Measurements from ENCODE around the gene SRGAP3. TPM values are rescaled to one million over a fixed set of nuclear protein-coding genes. Genes with fewer than 3 reads are reported as not detected.

The SRGAP3 gene
- total RNA-seq, 1 experiment from 2014 or later: 1.3 TPM

GRCh38 chr3:9135930-9136525, 113.4 kb downstream of the SRGAP3 start:
- Histone ChIP-seq H3K9me2 (replicated peaks; ENCODE audit: insufficient read depth, low read length) (no peaks in the 10 kb centered on the region), H2AFZ (ENCODE audit: low read length) (no peak overlapping the region)

GRCh38 chr3:9135526-9135925, 113.9 kb downstream of the SRGAP3 start:
- H3K4me1 ChIP-seq (ENCODE audit: low read length): no peaks in the 10 kb centered on the region
- no peaks in the 10 kb centered on the region for H3K36me3 ChIP-seq (ENCODE audit: insufficient read depth, low read length)
- no peak overlapping the region for H2AFZ ChIP-seq (ENCODE audit: low read length)
- H3K4me2 ChIP-seq (ENCODE audit: low read depth, low read length, poor library complexity, severe bottlenecking): no peak overlapping the region
- no peaks in the 10 kb centered on the region for H3K79me2 ChIP-seq (ENCODE audit: low read length)
- H4K20me1 ChIP-seq (ENCODE audit: insufficient read depth, low read depth, low read length): no peaks in the 10 kb centered on the region
- no peak overlapping the region for H3K4me3 ChIP-seq (ENCODE audit: low read length)
- DNase-seq: no peak
- no peak overlapping the region for H3K9ac ChIP-seq (ENCODE audit: low read length)
- no peaks in the 10 kb centered on the region for H3K9me3 ChIP-seq (ENCODE audit: low read length)
- no peaks in the 10 kb centered on the region for H3K9me2 ChIP-seq (replicated peaks; ENCODE audit: insufficient read depth, low read length)
- no peak overlapping the region for H3K27ac ChIP-seq (ENCODE audit: low read length)
- 0 out of 2 replicates have a peak, but pooled peaks cover 2% of the 10 kb centered on the region for H3K27me3 ChIP-seq (ENCODE audit: low read length)

More at GRCh38 chr3:9135930-9136525, 113.4 kb downstream of the SRGAP3 start:
- H3K27me3 ChIP-seq (ENCODE audit: low read length): 0 out of 2 replicates have a peak, but pooled peaks cover 2% of the 10 kb centered on the region
- H4K20me1 ChIP-seq (ENCODE audit: insufficient read depth, low read depth, low read length): no peaks in the 10 kb centered on the region
- H3K27ac ChIP-seq (ENCODE audit: low read length): no peak overlapping the region
- no peak overlapping the region for H3K4me3 ChIP-seq (ENCODE audit: low read length)
- no peaks in the 10 kb centered on the region for H3K36me3 ChIP-seq (ENCODE audit: insufficient read depth, low read length)
- H3K79me2 ChIP-seq (ENCODE audit: low read length): no peaks in the 10 kb centered on the region
- H3K9me3 ChIP-seq (ENCODE audit: low read length): no peaks in the 10 kb centered on the region
- no peak for DNase-seq
- no peak overlapping the region for H3K9ac ChIP-seq (ENCODE audit: low read length)
- no peaks in the 10 kb centered on the region for H3K4me1 ChIP-seq (ENCODE audit: low read length)
- H3K4me2 ChIP-seq (ENCODE audit: low read depth, low read length, poor library complexity, severe bottlenecking): no peak overlapping the region

- Histone ChIP-seq H2AFZ (ENCODE audit: low read length) (no peak overlapping the region), H3K4me2 (ENCODE audit: low read depth, low read length, poor library complexity, severe bottlenecking) (no peak overlapping the region), H3K9me3 (ENCODE audit: low read length) (no peaks in the 10 kb centered on the region), H3K4me3 (ENCODE audit: low read length) (no peak overlapping the region), H3K79me2 (ENCODE audit: low read length) (no peaks in the 10 kb centered on the region), H3K36me3 (ENCODE audit: insufficient read depth, low read length) (no peaks in the 10 kb centered on the region), H4K20me1 (ENCODE audit: insufficient read depth, low read depth, low read length) (no peaks in the 10 kb centered on the region), H3K27ac (ENCODE audit: low read length) (no peak overlapping the region), H3K9ac (ENCODE audit: low read length) (no peak overlapping the region), H3K4me1 (ENCODE audit: low read length) (no peaks in the 10 kb centered on the region), H3K9me2 (replicated peaks; ENCODE audit: insufficient read depth, low read length) (no peaks in the 10 kb centered on the region), H3K27me3 (ENCODE audit: low read length) (no peaks in the 10 kb centered on the region)
- DNase-seq: no peak
These were observed 115.8 kb downstream of the SRGAP3 start for GRCh38 chr3:9133656-9134055.

- no peak overlapping the region for H3K4me3 ChIP-seq (ENCODE audit: low read length)
- H3K79me2 ChIP-seq (ENCODE audit: low read length): no peaks in the 10 kb centered on the region
- H3K4me2 ChIP-seq (ENCODE audit: low read depth, low read length, poor library complexity, severe bottlenecking): no peak overlapping the region
- no peak overlapping the region for H3K9ac ChIP-seq (ENCODE audit: low read length)
- DNase-seq: no peak
- no peaks in the 10 kb centered on the region for H3K9me3 ChIP-seq (ENCODE audit: low read length)
- no peaks in the 10 kb centered on the region for H4K20me1 ChIP-seq (ENCODE audit: insufficient read depth, low read depth, low read length)
- no peak overlapping the region for H3K27ac ChIP-seq (ENCODE audit: low read length)
- no peaks in the 10 kb centered on the region for H3K27me3 ChIP-seq (ENCODE audit: low read length)
- H2AFZ ChIP-seq (ENCODE audit: low read length): no peak overlapping the region
- H3K9me2 ChIP-seq (replicated peaks; ENCODE audit: insufficient read depth, low read length): no peaks in the 10 kb centered on the region
- no peaks in the 10 kb centered on the region for H3K36me3 ChIP-seq (ENCODE audit: insufficient read depth, low read length)
- H3K4me1 ChIP-seq (ENCODE audit: low read length): no peaks in the 10 kb centered on the region
These were observed 118.8 kb downstream of the SRGAP3 start for GRCh38 chr3:9130345-9131305.

- Histone ChIP-seq H3K27me3 (ENCODE audit: low read length) (no peaks in the 10 kb centered on the region), H3K9me2 (replicated peaks; ENCODE audit: insufficient read depth, low read length) (no peaks in the 10 kb centered on the region), H3K4me1 (ENCODE audit: low read length) (no peaks in the 10 kb centered on the region), H3K9me3 (ENCODE audit: low read length) (no peaks in the 10 kb centered on the region), H3K36me3 (ENCODE audit: insufficient read depth, low read length) (no peaks in the 10 kb centered on the region), H3K4me2 (ENCODE audit: low read depth, low read length, poor library complexity, severe bottlenecking) (no peak overlapping the region), H3K79me2 (ENCODE audit: low read length) (no peaks in the 10 kb centered on the region), H4K20me1 (ENCODE audit: insufficient read depth, low read depth, low read length) (no peaks in the 10 kb centered on the region), H3K9ac (ENCODE audit: low read length) (no peak overlapping the region), H3K4me3 (ENCODE audit: low read length) (no peak overlapping the region), H2AFZ (ENCODE audit: low read length) (no peak overlapping the region), H3K27ac (ENCODE audit: low read length) (no peak overlapping the region)
- no peak for DNase-seq
These were observed 120.1 kb downstream of the SRGAP3 start for GRCh38 chr3:9129365-9129764.

- H3K27me3 ChIP-seq (ENCODE audit: low read length): no peaks in the 10 kb centered on the region
- no peaks in the 10 kb centered on the region for H3K36me3 ChIP-seq (ENCODE audit: insufficient read depth, low read length)
- no peak overlapping the region for H3K4me2 ChIP-seq (ENCODE audit: low read depth, low read length, poor library complexity, severe bottlenecking)
- no peaks in the 10 kb centered on the region for H3K79me2 ChIP-seq (ENCODE audit: low read length)
- no peak overlapping the region for H2AFZ ChIP-seq (ENCODE audit: low read length)
- no peak overlapping the region for H3K4me3 ChIP-seq (ENCODE audit: low read length)
- H3K4me1 ChIP-seq (ENCODE audit: low read length): no peaks in the 10 kb centered on the region
- no peaks in the 10 kb centered on the region for H4K20me1 ChIP-seq (ENCODE audit: insufficient read depth, low read depth, low read length)
- no peak for DNase-seq
- no peaks in the 10 kb centered on the region for H3K9me3 ChIP-seq (ENCODE audit: low read length)
- no peak overlapping the region for H3K9ac ChIP-seq (ENCODE audit: low read length)
- no peak overlapping the region for H3K27ac ChIP-seq (ENCODE audit: low read length)
- no peaks in the 10 kb centered on the region for H3K9me2 ChIP-seq (replicated peaks; ENCODE audit: insufficient read depth, low read length)
These were observed 124.0 kb downstream of the SRGAP3 start for GRCh38 chr3:9125278-9125951.

- no peaks in the 10 kb centered on the region for H3K27me3 ChIP-seq (ENCODE audit: low read length)
- H3K4me2 ChIP-seq (ENCODE audit: low read depth, low read length, poor library complexity, severe bottlenecking): no peak overlapping the region
- no peak for DNase-seq
- no peaks in the 10 kb centered on the region for H3K9me3 ChIP-seq (ENCODE audit: low read length)
- H4K20me1 ChIP-seq (ENCODE audit: insufficient read depth, low read depth, low read length): no peaks in the 10 kb centered on the region
- no peaks in the 10 kb centered on the region for H3K36me3 ChIP-seq (ENCODE audit: insufficient read depth, low read length)
- no peak overlapping the region for H3K27ac ChIP-seq (ENCODE audit: low read length)
- no peak overlapping the region for H2AFZ ChIP-seq (ENCODE audit: low read length)
- H3K4me1 ChIP-seq (ENCODE audit: low read length): no peaks in the 10 kb centered on the region
- no peaks in the 10 kb centered on the region for H3K9me2 ChIP-seq (replicated peaks; ENCODE audit: insufficient read depth, low read length)
- H3K4me3 ChIP-seq (ENCODE audit: low read length): no peak overlapping the region
- no peaks in the 10 kb centered on the region for H3K79me2 ChIP-seq (ENCODE audit: low read length)
- H3K9ac ChIP-seq (ENCODE audit: low read length): no peak overlapping the region
These were observed 124.7 kb downstream of the SRGAP3 start for GRCh38 chr3:9124730-9125129.

- Histone ChIP-seq H3K36me3 (ENCODE audit: insufficient read depth, low read length) (no peaks in the 10 kb centered on the region), H3K79me2 (ENCODE audit: low read length) (no peaks in the 10 kb centered on the region), H3K27ac (ENCODE audit: low read length) (no peak overlapping the region), H3K9me3 (ENCODE audit: low read length) (no peaks in the 10 kb centered on the region), H3K4me2 (ENCODE audit: low read depth, low read length, poor library complexity, severe bottlenecking) (no peak overlapping the region), H3K4me3 (ENCODE audit: low read length) (no peak overlapping the region), H2AFZ (ENCODE audit: low read length) (no peak overlapping the region), H3K9me2 (replicated peaks; ENCODE audit: insufficient read depth, low read length) (no peaks in the 10 kb centered on the region), H3K9ac (ENCODE audit: low read length) (no peak overlapping the region), H3K27me3 (ENCODE audit: low read length) (no peaks in the 10 kb centered on the region), H3K4me1 (ENCODE audit: low read length) (no peaks in the 10 kb centered on the region), H4K20me1 (ENCODE audit: insufficient read depth, low read depth, low read length) (no peaks in the 10 kb centered on the region)
- DNase-seq: no peak
These were observed 125.6 kb downstream of the SRGAP3 start for GRCh38 chr3:9123840-9124239.

Measured in Karpas-422 (cell line).